Germinal center (tissue), 1 donor: ENCODE data around the gene PRDX3.
"Not testable (repeated sequence)": the region's sequence is repeated elsewhere in the genome, so short reads cannot be mapped to it uniquely, and the experiment has no call there.

Experiments used
- DNase-seq: peaks from one replicate; pipeline ENCODE4 v3.0.0; 2012; ENCODE audit warnings: mixed read lengths, low spot score

The PRDX3 gene

DNA sequence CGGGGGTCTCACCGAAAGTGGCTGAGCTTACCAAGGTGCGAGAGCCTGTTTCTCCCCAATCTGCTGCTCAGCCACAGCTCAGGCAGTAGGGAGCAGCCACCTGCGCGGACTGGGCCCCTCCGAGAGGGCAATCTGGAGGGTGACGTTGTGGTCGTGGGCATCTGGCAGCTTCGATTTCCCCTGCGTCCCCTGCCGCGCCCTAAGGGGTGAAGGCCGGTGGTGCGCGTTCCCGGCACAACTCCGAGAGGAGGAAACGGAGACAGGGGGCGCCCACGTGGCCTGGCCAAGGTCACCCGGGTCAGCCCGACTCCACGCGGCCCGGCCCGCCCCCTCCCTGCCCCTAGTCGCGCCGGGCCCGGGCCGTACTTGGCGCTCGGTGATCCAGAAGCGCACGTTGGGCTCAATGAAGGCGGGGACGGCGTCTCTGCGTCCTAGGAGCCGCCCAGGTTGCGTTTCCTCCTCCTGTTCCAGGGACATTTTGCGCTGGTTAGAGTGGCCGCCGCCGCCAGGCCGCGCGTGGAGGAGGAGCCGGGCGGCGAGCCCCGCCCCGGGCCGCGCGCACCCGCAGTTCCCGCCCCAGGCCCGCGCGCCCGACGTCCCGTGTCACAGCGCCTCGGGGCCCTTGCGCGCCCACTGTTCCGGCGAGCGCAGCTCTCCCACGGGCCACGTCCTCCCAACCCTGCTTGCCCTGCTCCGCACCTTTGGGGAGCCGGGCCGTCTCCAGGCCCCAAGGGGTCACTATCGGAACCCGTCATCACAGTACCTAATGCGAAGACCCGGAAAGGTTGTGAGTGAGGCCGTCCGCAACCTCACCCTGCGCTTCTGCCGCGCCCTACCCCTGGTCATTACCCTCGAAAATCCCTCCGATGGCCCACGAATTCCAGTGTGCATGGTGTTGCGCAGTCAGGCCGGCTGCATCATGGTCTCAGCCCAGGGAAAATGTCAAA is 13.2 kb downstream of the PRDX3 start, which contains the start of gene SFXN4:
Gene SFXN4, minus strand, starts transcription at position 544 of the 947 bp plus-strand sequence. Its CDS starts 67 bp downstream, at position 477.
- peak; percentile 84 for DNase-seq

DNA sequence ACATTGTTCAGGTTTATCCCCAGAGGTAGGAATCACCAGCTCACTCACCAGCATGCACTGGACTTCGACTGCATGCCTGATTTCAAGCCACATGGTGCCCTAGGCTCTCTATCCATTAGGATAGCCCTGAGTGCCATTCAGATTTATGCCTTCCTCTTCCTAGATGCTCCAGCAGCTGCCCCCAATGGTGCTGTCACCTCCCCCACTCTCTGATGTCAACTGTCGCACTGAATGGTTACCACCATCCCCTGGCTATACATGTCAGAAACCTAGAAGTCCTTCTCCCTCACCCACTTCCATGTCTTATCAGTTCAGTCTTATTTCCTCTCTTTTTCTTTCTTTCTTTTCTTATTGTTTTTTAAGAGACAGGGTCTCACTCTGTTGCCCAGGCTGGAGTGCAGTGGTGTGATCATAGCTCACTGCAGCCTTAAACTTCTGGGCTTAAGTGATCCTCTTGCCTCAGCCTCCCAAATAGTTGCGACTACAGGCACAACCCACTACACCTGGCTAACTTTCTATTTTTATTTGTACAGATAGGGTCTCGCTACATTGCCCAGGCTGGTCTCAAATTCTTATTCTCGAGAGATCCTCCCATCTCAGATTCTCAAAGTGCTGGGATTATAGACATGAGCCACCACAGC is 16.0 kb downstream of the PRDX3 start:
- DNase-seq: no peak

DNA sequence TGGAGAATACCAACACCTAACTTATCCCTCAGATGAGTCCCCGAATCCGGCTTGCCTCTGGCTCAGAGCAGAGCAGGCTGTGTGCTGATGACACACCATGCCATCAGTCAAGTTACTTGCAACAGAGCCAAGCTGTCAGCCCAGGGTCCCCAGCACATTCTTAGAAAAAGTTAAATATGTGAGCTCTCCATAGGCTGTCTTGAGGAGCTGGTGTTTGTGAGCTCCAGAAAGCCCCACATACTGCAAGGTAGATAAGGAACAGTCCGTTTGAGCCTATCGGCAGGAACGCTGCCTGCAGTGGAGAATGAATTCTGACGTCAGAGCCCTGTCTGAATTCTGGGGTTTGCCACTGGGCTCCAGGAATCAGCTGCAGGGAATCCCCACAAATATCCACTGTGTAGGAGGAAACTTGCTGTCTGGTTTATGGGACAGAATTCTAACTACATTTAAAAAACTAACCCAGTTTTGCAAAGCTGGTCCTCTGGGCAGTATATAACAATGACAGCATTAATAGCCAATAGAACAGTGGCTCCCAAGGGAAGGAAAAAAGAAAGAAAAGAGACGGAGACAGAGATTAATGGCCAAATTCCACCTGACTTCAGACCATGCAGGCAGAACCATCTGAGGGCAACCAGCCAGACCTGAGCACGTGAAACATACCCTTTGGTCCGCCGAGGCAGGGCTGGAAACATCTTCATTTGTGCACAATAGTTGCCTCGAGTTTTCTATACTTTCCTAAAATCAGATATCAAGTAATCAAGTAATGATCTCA is 16.7 kb downstream of the PRDX3 start:
- no peak for DNase-seq

GRCh38 chr10:119159332-119159731 is 19.3 kb downstream of the PRDX3 start:
- no peak for DNase-seq

- no peak for DNase-seq
Measured at GRCh38 chr10:119153661-119154060, 25.0 kb downstream of the PRDX3 start.

GRCh38 chr10:119153041-119153440 is 25.6 kb downstream of the PRDX3 start:
- no peak for DNase-seq

DNA sequence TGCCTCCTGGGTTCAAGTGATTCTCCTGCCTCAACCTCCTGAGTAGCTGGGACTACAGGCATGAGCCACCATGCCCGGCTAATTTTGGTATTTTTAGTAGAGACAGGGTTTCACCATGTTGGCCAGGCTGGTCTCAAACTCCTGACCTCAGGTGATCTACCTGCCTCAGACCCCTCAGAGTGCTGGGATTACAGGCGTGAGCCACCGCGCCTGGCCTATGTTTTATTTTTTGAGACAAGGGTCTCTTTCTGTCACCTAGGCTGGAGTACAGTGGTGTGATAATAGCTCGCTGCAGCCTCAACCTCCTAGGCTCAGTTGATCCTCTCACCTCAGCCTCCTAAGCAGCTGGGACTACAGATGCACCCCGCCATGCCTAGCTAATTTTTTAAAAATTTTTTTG is 27.0 kb downstream of the PRDX3 start:
- not testable (repeated sequence) for DNase-seq

- no peak for DNase-seq
Measured at GRCh38 chr10:119149729-119150128, 28.9 kb downstream of the PRDX3 start.

GRCh38 chr10:119149157-119149556 is 29.5 kb downstream of the PRDX3 start:
- no peak for DNase-seq

DNA sequence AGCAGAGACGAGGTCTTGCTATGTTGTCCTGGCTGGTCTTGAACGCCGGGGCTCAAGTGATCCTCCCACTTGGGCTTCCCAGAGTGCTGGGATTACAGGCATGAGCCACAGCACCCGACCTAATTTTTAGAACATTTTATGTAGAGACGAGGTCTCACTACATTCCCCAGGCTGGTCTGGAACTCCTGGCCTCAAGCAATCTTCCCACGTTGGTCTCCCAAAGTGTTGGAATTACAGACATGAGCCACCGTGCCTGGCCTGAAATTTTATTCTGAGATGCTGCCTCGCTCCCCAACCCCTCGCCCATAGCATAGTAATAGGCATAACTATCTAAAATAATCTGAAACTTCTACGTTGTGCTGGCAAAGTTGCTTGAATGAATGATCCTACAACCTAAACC is 35.0 kb downstream of the PRDX3 start:
- no peak for DNase-seq

- DNase-seq: no peak
Measured at GRCh38 chr10:119140603-119141245, 37.9 kb downstream of the PRDX3 start.

DNA sequence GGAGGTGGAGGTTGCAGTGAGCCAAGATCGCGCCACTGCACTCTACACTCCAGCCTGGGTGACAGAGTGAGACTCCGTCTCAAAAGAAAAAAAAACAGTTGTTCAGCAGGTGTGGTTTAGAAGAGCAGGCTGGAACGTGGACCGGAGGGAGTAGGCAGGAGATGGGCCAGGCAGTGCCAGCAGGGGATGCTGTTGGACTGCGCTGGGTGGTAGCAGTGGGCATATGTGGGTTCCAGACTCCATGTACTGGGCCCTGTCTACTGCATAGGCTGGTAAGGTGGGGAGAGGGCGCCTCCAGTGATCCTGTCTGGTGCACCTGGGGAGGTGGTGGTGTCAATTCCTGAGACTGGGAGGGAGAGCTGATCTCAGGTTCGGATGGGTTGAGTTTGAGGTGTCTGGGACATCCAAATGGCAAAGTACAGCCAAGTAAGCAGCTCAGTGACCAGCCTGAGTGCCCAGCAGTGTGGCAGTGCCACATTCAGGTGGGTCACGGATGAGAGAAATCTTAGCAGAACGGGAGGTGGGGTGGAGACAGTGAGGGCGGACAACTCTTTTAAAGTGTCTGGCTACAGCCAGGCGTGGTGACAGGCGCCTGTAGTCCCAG is 39.0 kb downstream of the PRDX3 start:
- peak; percentile 83 for DNase-seq

DNA sequence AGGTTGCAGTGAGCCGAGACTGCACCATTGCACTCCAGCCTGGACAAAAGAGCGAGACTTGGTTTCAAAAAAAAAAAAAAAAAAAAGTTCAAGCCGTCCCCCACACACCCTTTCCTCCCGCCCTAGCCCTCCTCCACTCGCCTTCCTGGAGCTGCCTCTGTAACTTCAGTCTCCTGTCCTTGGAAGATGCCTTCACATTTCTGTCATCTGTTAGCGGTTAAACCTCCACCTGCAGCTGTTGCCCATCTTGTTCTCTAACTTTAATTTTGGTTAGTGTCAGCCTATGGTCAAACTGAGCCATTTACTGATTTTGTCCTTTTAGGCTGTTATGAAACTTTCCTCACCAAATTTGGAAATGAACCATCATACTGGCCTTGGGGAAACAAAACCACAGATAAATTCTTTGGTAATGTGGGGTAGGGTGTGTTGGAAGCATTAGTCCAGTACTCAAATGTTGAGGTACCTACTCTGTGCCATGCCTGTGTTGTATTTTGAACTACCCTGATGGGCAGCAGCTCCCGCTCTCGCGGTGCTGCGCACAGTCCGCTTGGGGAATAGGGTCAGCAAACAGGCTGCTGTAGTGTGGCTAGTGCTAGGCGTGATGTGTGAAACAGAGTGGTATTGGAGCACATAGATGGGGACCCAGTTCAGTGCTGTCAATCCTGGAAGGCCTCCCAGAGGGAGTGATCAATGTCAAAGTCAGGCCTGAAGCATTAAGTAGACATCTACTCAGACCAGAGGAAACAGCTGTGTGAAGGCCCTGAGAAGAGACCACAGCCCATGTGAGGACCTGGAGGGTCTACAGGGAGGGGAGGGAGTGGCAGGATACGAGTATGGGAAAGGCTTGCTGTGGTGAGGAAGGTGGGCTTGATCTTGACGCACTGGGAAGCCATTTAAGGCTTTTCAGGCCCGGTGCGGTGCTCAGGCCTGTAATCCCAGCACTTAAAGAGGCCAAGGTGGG is 40.0 kb downstream of the PRDX3 start:
- no peak for DNase-seq

DNA sequence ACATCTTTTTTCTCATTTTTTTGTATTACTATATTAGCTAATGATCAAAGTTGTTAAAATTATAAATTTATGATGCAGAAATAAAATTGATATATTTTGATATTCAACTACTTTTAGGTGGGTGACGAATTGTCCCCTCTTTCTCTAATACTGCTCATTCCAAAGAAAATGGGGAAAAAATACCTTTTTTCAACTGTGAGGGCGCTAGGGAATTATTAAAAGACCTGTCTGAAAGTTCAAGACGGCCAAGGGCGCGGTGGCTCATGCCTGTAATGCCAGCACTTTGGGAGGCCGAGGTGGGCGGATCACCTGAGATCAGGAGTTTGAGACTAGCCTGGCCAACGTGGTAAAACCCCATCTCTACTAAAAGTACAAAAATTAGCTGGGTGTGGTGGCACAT is 40.7 kb downstream of the PRDX3 start:
- not testable (repeated sequence) for DNase-seq

- DNase-seq: no peak
Measured at GRCh38 chr10:119136084-119136483, 42.5 kb downstream of the PRDX3 start.

GRCh38 chr10:119135513-119135881 is 43.1 kb downstream of the PRDX3 start:
- no peak for DNase-seq

DNA sequence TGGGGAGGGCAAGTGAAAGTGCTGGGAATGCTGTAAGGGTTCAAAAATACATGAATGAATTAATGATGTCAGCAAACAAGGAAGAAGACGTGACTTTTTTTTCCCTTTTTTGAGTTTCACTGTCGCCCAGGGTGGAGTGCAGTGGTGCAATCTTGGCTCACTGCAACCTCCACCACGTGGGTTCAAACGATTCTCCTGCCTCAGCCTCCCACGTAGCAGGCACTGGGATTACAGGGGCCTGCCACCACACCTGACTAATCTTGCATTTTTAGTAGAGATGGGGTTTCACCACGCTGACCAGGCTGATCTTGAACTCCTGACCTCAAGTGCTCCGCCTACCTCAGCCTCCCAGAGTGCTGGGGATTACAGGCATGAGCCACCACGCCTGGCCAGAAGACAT is 44.7 kb downstream of the PRDX3 start:
- no peak for DNase-seq

GRCh38 chr10:119132521-119133345 is 45.9 kb downstream of the PRDX3 start:
- no peak for DNase-seq

DNA sequence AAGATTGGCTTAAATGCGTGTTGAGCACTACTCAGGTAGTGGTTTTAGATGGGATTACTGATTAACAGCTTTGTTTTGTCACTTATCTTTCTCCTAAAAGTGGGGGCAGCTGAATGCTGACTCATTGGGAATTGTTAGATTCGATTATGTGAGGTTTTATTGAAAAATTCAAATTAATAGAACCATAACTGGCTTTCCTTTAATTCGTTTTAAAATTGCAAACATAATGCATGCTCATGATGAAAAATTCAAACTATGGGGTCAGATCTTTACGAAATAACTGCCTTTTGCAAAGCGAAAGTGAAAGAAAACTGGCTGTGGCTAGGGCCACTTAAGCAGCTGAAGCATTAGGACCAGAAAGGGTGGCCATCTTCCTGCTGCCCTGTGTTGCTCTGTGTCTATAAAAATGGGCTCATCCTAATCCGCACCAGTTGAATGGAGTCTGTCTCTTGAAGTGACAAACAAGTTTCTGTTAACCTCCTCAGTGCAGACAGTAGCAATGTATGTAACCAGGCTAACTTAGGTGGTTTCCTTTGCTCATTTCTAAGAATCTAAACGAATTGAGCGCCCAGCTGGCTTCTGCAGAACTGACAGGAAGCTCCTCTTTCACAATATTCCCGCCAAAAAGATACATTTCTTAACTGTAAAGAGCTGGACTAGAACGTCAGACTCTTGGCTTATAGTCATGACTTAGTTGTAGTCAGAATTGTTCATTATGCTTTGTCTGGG is 46.9 kb downstream of the PRDX3 start:
- DNase-seq: no peak
